H1 (cell line): ENCODE results near the gene SSTR3. TPM values are rescaled to one million over a fixed set of nuclear protein-coding genes. Genes with fewer than 3 reads are reported as not detected.
"Not testable (repeated sequence)": the region's sequence is repeated elsewhere in the genome, so short reads cannot be mapped to it uniquely, and the experiment has no call there.

Source experiments
- CTCF ChIA-PET: fragments of 300-600 bp; sonication (Branson Sonifier 250); formaldehyde crosslinking; loops from one replicate; lab custom pipeline; 2021; ENCODE audit not compliant: partially characterized antibody; lab: Charles Lee
- POLR2A ChIA-PET: fragments of 300-600 bp; sonication (Branson Sonifier 250); formaldehyde crosslinking; loops from one replicate; lab custom pipeline; 2021; ENCODE audit warnings: inconsistent platforms; ENCODE audit not compliant: partially characterized antibody; lab: Charles Lee
- DNase-seq, 2 experiments: peaks; one replicate each; pipeline versions ENCODE4 v3.0.0 to v3.0.0-alpha.2; 2010 to 2022; ENCODE audit warnings: low spot score in 2 of 2, low read depth in 1 of 2, mixed read lengths in 1 of 2
- FAIRE-seq: peaks from 2 replicates; lab custom pipeline; 2011; peaks lifted over from hg19 to GRCh38; lab: Jason Lieb, UNC
- H2AFZ ChIP-seq: 2 replicates; pipeline ENCODE4 v1.8.1; 2012; ENCODE audit warnings: low read length, inconsistent platforms
- H2AK5ac ChIP-seq: 2 replicates; pipeline ENCODE4 v1.6.1; 2013; ENCODE audit warnings: low read depth, low read length
- H2BK120ac ChIP-seq: replicated peaks from 2 replicates; pipeline ENCODE3; 2013; ENCODE audit warnings: low read depth, low read length, inconsistent platforms
- H2BK12ac ChIP-seq: 2 replicates; pipeline ENCODE4 v1.6.1; 2013; ENCODE audit warnings: low read depth, low read length
- H2BK15ac ChIP-seq: 2 replicates; pipeline ENCODE4 v1.6.1; 2013; ENCODE audit warnings: low read length
- H2BK20ac ChIP-seq: 2 replicates; pipeline ENCODE4 v1.6.1; 2013; ENCODE audit warnings: low read length
- H2BK5ac ChIP-seq: 2 replicates; pipeline ENCODE4 v1.6.1; 2013; ENCODE audit warnings: low read depth, low read length
- H3K14ac ChIP-seq: 2 replicates; pipeline ENCODE4 v1.6.1; 2013; ENCODE audit warnings: inconsistent platforms; ENCODE audit not compliant: insufficient read length
- H3K18ac ChIP-seq: 2 replicates; pipeline ENCODE4 v1.6.1; 2013; ENCODE audit warnings: low read length; ENCODE audit errors: extremely low read depth
- H3K23ac ChIP-seq: 2 replicates; pipeline ENCODE4 v1.6.1; 2013; ENCODE audit warnings: inconsistent platforms; ENCODE audit not compliant: insufficient read length
- H3K23me2 ChIP-seq: 2 replicates; pipeline ENCODE4 v1.6.1; 2013; ENCODE audit warnings: low read depth, low read length
- H3K27ac ChIP-seq: 2 replicates; pipeline ENCODE4 v1.6.1; 2011; ENCODE audit warnings: low read depth, low read length, inconsistent platforms
- H3K27me3 ChIP-seq, 4 experiments: replicated peaks in 1 of 4; 1 replicate in 1 of 4; 2 replicates in 3 of 4; pipeline versions ENCODE4 v1.6.1 to v1.8.1; 2011 to 2013; ENCODE audit warnings: low read length in 3 of 4, mild to moderate bottlenecking in 3 of 4, inconsistent platforms in 2 of 4, mixed read lengths in 2 of 4, moderate library complexity in 1 of 4; ENCODE audit not compliant: control insufficient read depth in 3 of 4, insufficient read depth in 3 of 4; ENCODE audit errors: extremely low read depth in 1 of 4
- H3K36me3 ChIP-seq, 4 experiments: 2 replicates each; pipeline versions ENCODE4 v1.6.1 to v1.8.1; 2011 to 2013; ENCODE audit warnings: mild to moderate bottlenecking in 4 of 4, low read length in 3 of 4, moderate library complexity in 2 of 4, control low read depth in 1 of 4, inconsistent platforms in 1 of 4; ENCODE audit not compliant: insufficient read depth in 4 of 4, control insufficient read depth in 2 of 4
- H3K4ac ChIP-seq: replicated peaks from 2 replicates; pipeline ENCODE3; 2013; ENCODE audit warnings: low read length, low read depth, mixed read lengths, inconsistent platforms; ENCODE audit not compliant: insufficient read length
- H3K4me1 ChIP-seq, 4 experiments: replicated peaks in 1 of 4; 1 replicate in 1 of 4; 2 replicates in 3 of 4; pipeline versions ENCODE4 v1.6.1 to v1.8.1; 2011 to 2013; ENCODE audit warnings: low read length in 3 of 4, inconsistent platforms in 2 of 4, mixed read lengths in 1 of 4; ENCODE audit not compliant: insufficient read depth in 4 of 4, control insufficient read depth in 3 of 4
- H3K4me2 ChIP-seq, 2 experiments: 2 replicates each; pipeline versions ENCODE4 v1.6.1 to v1.8.1; 2011 to 2013; ENCODE audit warnings: low read depth in 2 of 2, low read length in 2 of 2, control low read depth in 1 of 2, inconsistent platforms in 1 of 2, mild to moderate bottlenecking in 1 of 2; ENCODE audit not compliant: insufficient read depth in 1 of 2
- H3K4me3 ChIP-seq, 4 experiments: fragments of 200-600, 300-600 bp in 1 of 4; sonication (generic), shearing (Covaris generic), sonication (Bioruptor Twin) in 1 of 4; 2 replicates each; pipeline versions ENCODE4 v1.5.1 to v1.8.1; 2011 to 2016; ENCODE audit warnings: low read length in 4 of 4, low read depth in 3 of 4, control low read depth in 2 of 4, inconsistent platforms in 2 of 4, mild to moderate bottlenecking in 2 of 4, mixed read lengths in 1 of 4, moderate library complexity in 1 of 4; ENCODE audit not compliant: insufficient read depth in 2 of 4; ENCODE audit errors: extremely low read depth in 1 of 4
- H3K56ac ChIP-seq: replicated peaks from 2 replicates; pipeline ENCODE3; 2013; ENCODE audit warnings: low read depth, mild to moderate bottlenecking, mixed read lengths, low read length, inconsistent platforms; ENCODE audit not compliant: insufficient read length
- H3K79me1 ChIP-seq: 2 replicates; pipeline ENCODE4 v1.6.1; 2013; ENCODE audit warnings: low read depth, low read length, control low read depth
- H3K79me2 ChIP-seq, 2 experiments: 2 replicates each; pipeline versions ENCODE4 v1.6.1 to v1.8.1; 2012 to 2013; ENCODE audit warnings: low read length in 2 of 2, mild to moderate bottlenecking in 2 of 2, inconsistent platforms in 1 of 2; ENCODE audit not compliant: insufficient read depth in 2 of 2, control insufficient read depth in 1 of 2
- H3K9ac ChIP-seq, 4 experiments: replicated peaks in 1 of 4; 1 replicate in 1 of 4; 2 replicates in 3 of 4; pipeline versions ENCODE4 v1.6.1 to v1.8.1; 2011 to 2013; ENCODE audit warnings: low read depth in 3 of 4, low read length in 3 of 4, control low read depth in 2 of 4, mild to moderate bottlenecking in 2 of 4, moderate library complexity in 2 of 4, inconsistent platforms in 1 of 4; ENCODE audit errors: extremely low read depth in 1 of 4
- H3K9me3 ChIP-seq, 2 experiments: 2 replicates each; pipeline versions ENCODE4 v1.6.1 to v1.8.1; 2012 to 2013; ENCODE audit warnings: mild to moderate bottlenecking in 2 of 2, moderate library complexity in 2 of 2, control low read depth in 1 of 2, inconsistent platforms in 1 of 2, low read depth in 1 of 2, low read length in 1 of 2, mixed read lengths in 1 of 2; ENCODE audit not compliant: insufficient read depth in 2 of 2
- H4K20me1 ChIP-seq, 2 experiments: replicated peaks in 1 of 2; 2 replicates each; pipeline versions ENCODE3 to v1.8.1; 2011 to 2013; ENCODE audit warnings: inconsistent platforms in 2 of 2, low read length in 2 of 2, mild to moderate bottlenecking in 1 of 2; ENCODE audit not compliant: insufficient read depth in 2 of 2, control insufficient read depth in 1 of 2
- H4K5ac ChIP-seq: 2 replicates; pipeline ENCODE4 v1.6.1; 2013; ENCODE audit warnings: low read length, low read depth, mixed read lengths, inconsistent platforms; ENCODE audit not compliant: insufficient read length
- H4K8ac ChIP-seq: 2 replicates; pipeline ENCODE4 v1.8.0; 2013; ENCODE audit warnings: mild to moderate bottlenecking, moderate library complexity, low read length, inconsistent platforms; ENCODE audit not compliant: insufficient read depth; ENCODE audit errors: extremely low read depth
- H4K91ac ChIP-seq: replicated peaks from 2 replicates; pipeline ENCODE3; 2013; ENCODE audit warnings: low read length, mixed read lengths, inconsistent platforms; ENCODE audit not compliant: insufficient read length
- WGBS, 2 experiments: shearing (Covaris generic) in 1 of 2; methylation state at CpG; one replicate each; pipeline versions ENCODE4 v1.1.6 to v1.1.7; 2013 to 2015; ENCODE audit warnings: low lambda C conversion rate in 2 of 2, mixed read lengths in 2 of 2, inconsistent platforms in 1 of 2, low coverage in 1 of 2, missing lambda C conversion rate in 1 of 2; ENCODE audit not compliant: insufficient replicate concordance in 2 of 2, insufficient coverage in 1 of 2, insufficient read length in 1 of 2; ENCODE audit errors: extremely low coverage in 1 of 2, missing lambda C conversion rate in 1 of 2; 5-methylcytosine and 5-hydroxymethylcytosine counted together
- polyA plus RNA-seq, 7 experiments: library from polyadenylated mRNA; depleted of rRNA in 3 of 7; stranded (reverse) in 5 of 7; unstranded in 2 of 7; fragments of >200 nt in 5 of 7; fragments of 200-250 nt in 2 of 7; gene quantifications; 1 replicate in 5 of 7; 2 replicates in 1 of 7; 4 replicates in 1 of 7; pipeline versions ENCODE4 v1.2.1 to v1.2.3, GENCODE V29; 2011 to 2013; ENCODE audit warnings: missing spikeins in 2 of 7, mixed read lengths in 2 of 7
- total RNA-seq: library from RNA; stranded (reverse); fragmentation: NEBNext Ultra II Directional; extraction: Animal tissue kit (Norgen Biotek cat#: 25700); gene quantifications from 2 replicates; pipeline ENCODE4 v1.2.1, GENCODE V29; 2021

The SSTR3 gene
- total and polyA plus RNA-seq, 2 of the 8 experiments (the other 6 are each of a cell fraction or from before 2014, with no cell fraction given) = 0.22 to 0.77 TPM

- not testable (repeated sequence) for H3K4ac ChIP-seq, H3K4me3 ChIP-seq, H3K27ac ChIP-seq, H3K79me1 ChIP-seq, H3K79me2 ChIP-seq, H2AK5ac ChIP-seq, H2AFZ ChIP-seq, H3K18ac ChIP-seq, H2BK15ac ChIP-seq, H3K9ac ChIP-seq, H3K27me3 ChIP-seq, H3K23me2 ChIP-seq, DNase-seq, H3K36me3 ChIP-seq, H3K9me3 ChIP-seq, H2BK12ac ChIP-seq, H2BK20ac ChIP-seq, H2BK5ac ChIP-seq, H2BK120ac ChIP-seq, H4K20me1 ChIP-seq, H4K91ac ChIP-seq, H3K4me2 ChIP-seq, H4K8ac ChIP-seq, H3K23ac ChIP-seq, H3K14ac ChIP-seq, FAIRE-seq, H3K4me1 ChIP-seq, H3K56ac ChIP-seq, H4K5ac ChIP-seq
- CTCF ChIA-PET = interaction anchor here (0.6 to 5.9 kb wide), 4 partner anchors 8 to 122 kb away, joined by 3 to 43 read pairs (median 4); no protein-coding TSS in a partner anchor
- POLR2A ChIA-PET = interaction anchor here (1.2 kb wide), 1 partner anchor 9 kb away, joined by 3 read pairs; no protein-coding TSS in a partner anchor
- WGBS, 2 experiments = 85% methylated on average over 5 of the region's 8 CpGs; no CpG with 5 or more reads in 1 of the 2 experiments
Measured at GRCh38 chr22:37251836-37252235, 39.6 kb upstream of the SSTR3 start.
